K562 (cell line): ENCODE data around the gene EXOC2.

Source experiments
- KHSRP ChIP-seq: fragments of 450-650 bp; IDR thresholded peaks from 2 replicates; pipeline ENCODE4 v1.6.1; 2017
- SMC3 ChIP-seq: conservative IDR thresholded peaks from 2 replicates; pipeline ENCODE4 v1.6.1; 2011; ENCODE audit warnings: low read depth, low read length, improper control_type of control experiment; ENCODE audit not compliant: insufficient read depth
- ZNF311 ChIP-seq: fragments of 250-450 bp; sonication (Bioruptor Pico); IDR thresholded peaks from 2 replicates; pipeline ENCODE4 v1.4.0; 2020; ENCODE audit warnings: mild to moderate bottlenecking, moderate library complexity
- TF ChIP-seq, protein P1 (sequence below), 2 experiments: IDR thresholded peaks; 2 replicates each; pipeline ENCODE4 v1.6.1; 2012; ENCODE audit warnings: improper control_type of control experiment in 2 of 2, low read depth in 2 of 2, low read length in 2 of 2, borderline replicate concordance in 1 of 2

DNA sequence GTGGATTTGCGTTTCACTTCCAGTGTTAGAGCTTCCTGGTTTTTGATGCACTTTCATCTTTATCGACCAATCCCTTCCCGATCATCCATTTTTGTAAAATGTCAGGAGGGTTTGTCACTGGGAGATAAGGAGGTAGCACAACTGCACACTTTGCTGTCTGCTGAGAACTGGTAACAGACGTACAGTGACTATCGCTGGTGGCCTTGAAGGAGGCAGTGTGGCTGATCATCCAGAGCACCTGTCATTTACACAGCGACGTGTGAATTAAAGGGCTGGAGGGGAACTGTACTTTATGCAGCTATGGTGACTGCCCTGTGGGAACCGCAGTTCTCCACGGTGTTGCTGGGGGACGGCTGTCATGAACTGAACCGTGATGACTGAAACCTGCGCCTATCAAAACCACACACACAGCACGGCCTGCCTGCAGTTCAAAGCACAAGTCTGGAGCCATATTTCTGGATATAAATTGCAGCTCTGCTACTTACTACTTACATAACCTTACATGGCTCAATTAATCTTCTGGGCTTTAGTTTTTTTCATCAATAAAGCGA lies 86.0 kb downstream of the EXOC2 start:
- TF ChIP-seq ZNF311 (CRISPR knock-in tag): no peak
- no peak for TF ChIP-seq SMC3
- TF ChIP-seq, protein P1, sequence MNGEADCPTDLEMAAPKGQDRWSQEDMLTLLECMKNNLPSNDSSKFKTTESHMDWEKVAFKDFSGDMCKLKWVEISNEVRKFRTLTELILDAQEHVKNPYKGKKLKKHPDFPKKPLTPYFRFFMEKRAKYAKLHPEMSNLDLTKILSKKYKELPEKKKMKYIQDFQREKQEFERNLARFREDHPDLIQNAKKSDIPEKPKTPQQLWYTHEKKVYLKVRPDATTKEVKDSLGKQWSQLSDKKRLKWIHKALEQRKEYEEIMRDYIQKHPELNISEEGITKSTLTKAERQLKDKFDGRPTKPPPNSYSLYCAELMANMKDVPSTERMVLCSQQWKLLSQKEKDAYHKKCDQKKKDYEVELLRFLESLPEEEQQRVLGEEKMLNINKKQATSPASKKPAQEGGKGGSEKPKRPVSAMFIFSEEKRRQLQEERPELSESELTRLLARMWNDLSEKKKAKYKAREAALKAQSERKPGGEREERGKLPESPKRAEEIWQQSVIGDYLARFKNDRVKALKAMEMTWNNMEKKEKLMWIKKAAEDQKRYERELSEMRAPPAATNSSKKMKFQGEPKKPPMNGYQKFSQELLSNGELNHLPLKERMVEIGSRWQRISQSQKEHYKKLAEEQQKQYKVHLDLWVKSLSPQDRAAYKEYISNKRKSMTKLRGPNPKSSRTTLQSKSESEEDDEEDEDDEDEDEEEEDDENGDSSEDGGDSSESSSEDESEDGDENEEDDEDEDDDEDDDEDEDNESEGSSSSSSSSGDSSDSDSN (IDR thresholded peaks at IDR 0.05; ENCODE audit: borderline replicate concordance in 1 of 2, low read depth in 2 of 2, low read length in 2 of 2): no peak
- no peak for TF ChIP-seq KHSRP
